Activated B cell treated with CpG ODN at 0.5 μM for 24 hours (primary cell): ENCODE data around the gene XPR1. TPM values are rescaled to one million over a fixed set of nuclear protein-coding genes. Genes with fewer than 3 reads are reported as not detected.

ENCODE experiments used
- ATAC-seq: fragments of 200-7000 bp; cut with Tn5 transposase; one replicate; pipeline ENCODE4 v1.10.0; 2021; ENCODE audit warnings: low read depth, mild to moderate bottlenecking, moderate library complexity
- CTCF ChIA-PET: fragments of 350-600 bp; sonication (Branson Sonifier 250); formaldehyde crosslinking; loops from one replicate; lab custom pipeline; 2021; ENCODE audit warnings: antibody characterized with exemption; lab: Charles Lee
- POLR2A ChIA-PET: fragments of 350-600 bp; sonication (Branson Sonifier 250); formaldehyde crosslinking; loops from one replicate; lab custom pipeline; 2021; ENCODE audit warnings: antibody characterized with exemption; lab: Charles Lee
- DNase-seq: peaks from one replicate; pipeline ENCODE4 v3.0.0; 2022
- H3K27ac Mint-ChIP-seq: one replicate; pipeline ENCODE4 v1.8.0; 2020; ENCODE audit warnings: mixed read lengths
- H3K27me3 Mint-ChIP-seq: one replicate; pipeline ENCODE4 v1.8.0; 2021; ENCODE audit warnings: mixed read lengths
- H3K36me3 Mint-ChIP-seq: one replicate; pipeline ENCODE4 v1.8.0; 2021; ENCODE audit warnings: low read depth, mixed read lengths
- H3K4me1 Mint-ChIP-seq: one replicate; pipeline ENCODE4 v1.8.0; 2021; ENCODE audit warnings: mixed read lengths
- H3K4me3 Mint-ChIP-seq: one replicate; pipeline ENCODE4 v1.8.0; 2020; ENCODE audit warnings: mild to moderate bottlenecking, mixed read lengths
- H3K9me3 Mint-ChIP-seq: one replicate; pipeline ENCODE4 v1.8.0; 2020; ENCODE audit warnings: mixed read lengths
- CTCF ChIP-seq: fragments of 200-600 bp; IDR thresholded peaks from one replicate; pipeline ENCODE4 v1.8.0; 2022; ENCODE audit warnings: antibody characterized with exemption, mild to moderate bottlenecking
- intact Hi-C: fragments of 100-400 bp; cut with micrococcal nuclease; formaldehyde crosslinking; loops from one replicate; pipeline ENCODE4 v1.15.1; 2024
- total RNA-seq: library from RNA; stranded (reverse); gene quantifications from 2 replicates; pipeline ENCODE4 v1.2.3, GENCODE V29; 2022

XPR1 gene
- total RNA-seq, 1 donor from 2014 or later: 20.4 TPM

- POLR2A ChIA-PET: no interaction called here
- TF ChIP-seq CTCF: no peak
- intact Hi-C loops: no loop called here
- H3K4me3 Mint-ChIP-seq: no peak overlapping the region
- no peaks in the 10 kb centered on the region for H3K4me1 Mint-ChIP-seq
- peaks cover 3% of the 10 kb centered on the region for H3K9me3 Mint-ChIP-seq
- H3K36me3 Mint-ChIP-seq: peaks cover 31% of the 10 kb centered on the region
- CTCF ChIA-PET: no interaction called here
- H3K27me3 Mint-ChIP-seq: no peaks in the 10 kb centered on the region
- no peak overlapping the region for H3K27ac Mint-ChIP-seq
- DNase-seq: no peak
- ATAC-seq: no peak
Observed at GRCh38 chr1:180842052-180842451, 210.2 kb downstream of the XPR1 start.

GRCh38 chr1:180842491-180843275 is 210.9 kb downstream of the XPR1 start:
- CTCF ChIA-PET: no interaction called here
- DNase-seq (no peak), ATAC-seq (no peak)
- Mint-ChIP-seq H3K9me3 (peaks cover 3% of the 10 kb centered on the region), H3K4me3 (no peak overlapping the region), H3K27me3 (no peaks in the 10 kb centered on the region), H3K36me3 (peaks cover 27% of the 10 kb centered on the region), H3K27ac (no peak overlapping the region), H3K4me1 (no peaks in the 10 kb centered on the region)
- intact Hi-C loops: no loop called here
- no peak for TF ChIP-seq CTCF
- POLR2A ChIA-PET: no interaction called here

- DNase-seq: no peak
- intact Hi-C loops: no loop called here
- no peak for TF ChIP-seq CTCF
- H3K9me3 Mint-ChIP-seq: peaks cover 4% of the 10 kb centered on the region
- H3K4me1 Mint-ChIP-seq: peaks cover 14% of the 10 kb centered on the region
- CTCF ChIA-PET: no interaction called here
- no peak overlapping the region for H3K4me3 Mint-ChIP-seq
- POLR2A ChIA-PET: no interaction called here
- ATAC-seq: no peak
- peaks cover 23% of the 10 kb centered on the region for H3K36me3 Mint-ChIP-seq
- no peak overlapping the region for H3K27ac Mint-ChIP-seq
- H3K27me3 Mint-ChIP-seq: no peaks in the 10 kb centered on the region
Observed at GRCh38 chr1:180845352-180845751, 213.5 kb downstream of the XPR1 start.

- intact Hi-C loops: no loop called here
- DNase-seq (no peak), ATAC-seq (no peak)
- Mint-ChIP-seq H3K27me3 (no peaks in the 10 kb centered on the region), H3K9me3 (peaks cover 13% of the 10 kb centered on the region), H3K4me3 (no peak overlapping the region), H3K4me1 (peaks cover 29% of the 10 kb centered on the region), H3K36me3 (peaks cover 30% of the 10 kb centered on the region), H3K27ac (no peak overlapping the region)
- POLR2A ChIA-PET: no interaction called here
- no peak for TF ChIP-seq CTCF
- CTCF ChIA-PET: interaction anchor here (1.0 to 1.2 kb wide), 2 partner anchors 14 to 15 kb away, joined by 3 read pairs; no protein-coding TSS in a partner anchor
Observed at GRCh38 chr1:180848191-180848590, 216.4 kb downstream of the XPR1 start.

GRCh38 chr1:180849031-180849775 is 217.4 kb downstream of the XPR1 start:
- no peak for DNase-seq
- Mint-ChIP-seq H3K4me3 (no peak overlapping the region), H3K27me3 (no peaks in the 10 kb centered on the region), H3K36me3 (peaks cover 28% of the 10 kb centered on the region), H3K4me1 (peaks cover 31% of the 10 kb centered on the region), H3K9me3 (peaks cover 13% of the 10 kb centered on the region), H3K27ac (peak overlapping the region; percentile 50)
- ChIA-PET POLR2A (no interaction called here), CTCF (interaction anchor here (1.0 to 1.2 kb wide), 2 partner anchors 13 to 14 kb away, joined by 3 read pairs; no protein-coding TSS in a partner anchor)
- TF ChIP-seq CTCF: no peak
- intact Hi-C loops: no loop called here
- ATAC-seq: no peak
